GM12875 (cell line): ENCODE data around the gene C1orf53.

Experiments
- H3K4me3 ChIP-seq: one replicate; pipeline ENCODE4 v1.5.1; 2011; ENCODE audit warnings: low read depth, low read length, control low read depth
- TF ChIP-seq, protein P1 (sequence below): IDR thresholded peaks from 2 replicates; pipeline ENCODE4 v1.5.1; 2011; ENCODE audit warnings: low read depth, mild to moderate bottlenecking, control low read depth, inconsistent platforms, low read length, moderate library complexity, borderline replicate concordance; ENCODE audit not compliant: insufficient read depth

The C1orf53 gene

DNA sequence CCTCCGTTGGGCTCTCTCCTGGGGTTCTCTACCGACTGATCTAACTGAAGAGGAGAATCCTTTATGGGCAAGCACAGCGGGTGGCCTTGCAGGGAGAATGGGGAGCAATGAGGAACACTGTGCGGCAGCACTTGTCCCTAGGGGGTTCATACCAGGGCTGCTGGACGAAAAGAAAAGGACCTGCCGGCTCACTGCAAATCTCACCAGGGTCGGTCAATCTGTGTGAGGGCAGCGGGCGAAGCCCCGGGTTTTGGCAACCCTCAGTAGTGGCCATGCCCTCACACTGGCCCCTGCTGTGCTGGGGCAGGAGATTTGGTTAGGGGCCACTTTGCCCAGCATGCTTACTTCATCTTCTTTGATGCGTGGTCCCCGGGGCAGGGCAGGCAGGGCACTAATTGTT, 20.6 kb downstream of the C1orf53 start:
- TF ChIP-seq, protein P1, sequence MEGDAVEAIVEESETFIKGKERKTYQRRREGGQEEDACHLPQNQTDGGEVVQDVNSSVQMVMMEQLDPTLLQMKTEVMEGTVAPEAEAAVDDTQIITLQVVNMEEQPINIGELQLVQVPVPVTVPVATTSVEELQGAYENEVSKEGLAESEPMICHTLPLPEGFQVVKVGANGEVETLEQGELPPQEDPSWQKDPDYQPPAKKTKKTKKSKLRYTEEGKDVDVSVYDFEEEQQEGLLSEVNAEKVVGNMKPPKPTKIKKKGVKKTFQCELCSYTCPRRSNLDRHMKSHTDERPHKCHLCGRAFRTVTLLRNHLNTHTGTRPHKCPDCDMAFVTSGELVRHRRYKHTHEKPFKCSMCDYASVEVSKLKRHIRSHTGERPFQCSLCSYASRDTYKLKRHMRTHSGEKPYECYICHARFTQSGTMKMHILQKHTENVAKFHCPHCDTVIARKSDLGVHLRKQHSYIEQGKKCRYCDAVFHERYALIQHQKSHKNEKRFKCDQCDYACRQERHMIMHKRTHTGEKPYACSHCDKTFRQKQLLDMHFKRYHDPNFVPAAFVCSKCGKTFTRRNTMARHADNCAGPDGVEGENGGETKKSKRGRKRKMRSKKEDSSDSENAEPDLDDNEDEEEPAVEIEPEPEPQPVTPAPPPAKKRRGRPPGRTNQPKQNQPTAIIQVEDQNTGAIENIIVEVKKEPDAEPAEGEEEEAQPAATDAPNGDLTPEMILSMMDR, result no peak
- no peak overlapping the region for H3K4me3 ChIP-seq

DNA sequence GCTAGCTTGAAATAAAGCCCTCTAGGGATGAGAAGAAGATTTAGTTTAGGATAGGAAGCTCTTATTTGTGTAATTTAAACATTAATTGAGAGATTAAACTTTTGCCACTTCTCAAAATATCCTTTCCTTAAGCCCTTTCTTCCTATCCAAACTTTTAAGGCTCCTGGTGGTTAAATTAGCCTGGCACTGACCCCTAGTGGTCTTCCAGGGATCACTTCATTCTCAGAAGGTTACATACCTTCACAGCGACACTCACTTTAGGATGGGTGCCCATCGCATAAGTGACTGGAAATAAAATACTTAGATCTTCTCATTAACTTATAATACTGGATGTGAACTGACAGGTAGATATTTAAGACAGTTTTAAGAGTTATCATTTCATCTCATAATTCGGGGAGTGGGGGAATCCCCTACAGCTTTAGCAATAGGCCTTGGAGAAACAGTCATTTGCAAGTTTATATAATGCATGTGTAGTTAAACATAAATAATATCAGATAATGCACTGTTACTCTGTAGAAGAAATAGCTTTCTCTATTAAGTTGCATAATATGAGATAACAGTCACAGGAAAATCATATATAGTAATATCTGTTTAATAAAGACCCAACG, 22.2 kb downstream of the C1orf53 start:
- TF ChIP-seq, protein P1, result peak; percentile 58
- H3K4me3 ChIP-seq, result no peak overlapping the region

DNA sequence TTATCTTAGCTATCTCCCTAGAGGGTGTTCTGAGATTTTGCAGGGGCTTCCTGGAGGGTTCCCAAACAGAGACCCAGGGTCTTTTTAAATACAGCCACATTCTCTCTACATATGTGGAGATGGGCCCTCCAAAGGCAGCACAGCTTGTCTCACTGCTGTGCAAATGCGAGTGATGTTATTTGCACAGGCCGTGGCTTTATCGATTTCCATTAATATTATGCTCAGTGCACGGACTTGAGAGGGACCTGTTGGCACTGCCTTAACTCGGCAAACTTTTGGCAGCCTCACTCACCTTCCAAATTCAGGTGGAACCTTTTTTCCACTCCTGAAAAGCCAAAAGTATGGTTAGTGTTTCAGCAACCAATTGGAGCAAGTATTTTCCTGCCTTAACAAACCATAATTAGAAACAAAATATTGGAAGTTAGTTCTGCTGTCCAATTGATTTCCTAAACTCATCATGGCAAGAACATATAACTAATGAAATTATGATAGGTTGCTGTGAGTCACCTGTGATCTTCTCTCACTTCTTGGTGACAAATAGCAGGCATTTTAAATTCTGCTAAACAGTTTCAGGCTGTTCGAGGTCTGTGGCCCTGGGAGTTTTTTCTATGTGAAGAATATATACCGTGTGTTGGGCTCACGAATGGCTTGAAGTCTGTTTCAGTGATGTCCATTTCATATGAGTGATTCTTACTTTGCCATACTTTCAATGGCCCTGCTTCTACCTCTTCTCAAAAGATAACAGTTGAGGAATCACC, 25.7 kb downstream of the C1orf53 start:
- no peak overlapping the region for H3K4me3 ChIP-seq
- TF ChIP-seq, protein P1, result no peak

DNA sequence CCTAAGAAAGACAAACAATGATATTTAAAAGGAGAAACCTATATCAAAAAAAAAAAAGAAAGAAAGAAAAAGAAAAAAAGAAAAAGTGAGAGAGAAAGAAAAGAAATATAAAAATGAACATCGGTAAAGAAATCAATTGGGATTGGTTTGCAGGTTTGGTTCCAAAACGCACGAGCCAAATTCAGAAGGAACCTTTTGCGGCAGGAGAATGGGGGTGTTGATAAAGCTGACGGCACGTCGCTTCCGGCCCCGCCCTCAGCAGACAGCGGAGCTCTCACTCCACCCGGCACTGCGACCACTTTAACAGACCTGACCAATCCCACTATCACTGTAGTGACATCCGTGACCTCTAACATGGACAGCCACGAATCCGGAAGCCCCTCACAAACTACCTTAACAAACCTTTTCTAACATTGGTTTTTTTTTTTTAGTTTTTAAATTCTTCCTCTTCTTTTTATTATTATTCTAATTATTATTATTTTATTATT, 26.5 kb downstream of the C1orf53 start:
- TF ChIP-seq, protein P1, result no peak
- no peak overlapping the region for H3K4me3 ChIP-seq

DNA sequence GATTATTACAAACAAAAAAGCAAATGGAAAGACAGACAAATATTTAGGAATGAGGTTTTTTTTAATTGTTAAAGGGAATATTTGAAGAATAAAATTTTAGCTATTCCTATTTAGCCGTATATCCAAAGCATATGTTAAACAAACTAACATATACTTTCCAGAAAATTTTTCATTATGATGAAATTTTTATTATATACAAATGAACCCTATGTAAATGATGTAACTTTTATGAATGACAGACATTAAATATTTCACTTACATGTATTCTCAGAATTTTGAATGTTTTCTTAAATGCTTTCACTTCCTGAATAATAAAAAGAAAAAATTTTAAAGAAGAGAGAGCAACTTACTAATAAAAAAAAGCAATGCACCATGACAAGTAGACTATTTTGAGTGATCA, 30.6 kb downstream of the C1orf53 start:
- TF ChIP-seq, protein P1, result no peak
- H3K4me3 ChIP-seq, result no peak overlapping the region

DNA sequence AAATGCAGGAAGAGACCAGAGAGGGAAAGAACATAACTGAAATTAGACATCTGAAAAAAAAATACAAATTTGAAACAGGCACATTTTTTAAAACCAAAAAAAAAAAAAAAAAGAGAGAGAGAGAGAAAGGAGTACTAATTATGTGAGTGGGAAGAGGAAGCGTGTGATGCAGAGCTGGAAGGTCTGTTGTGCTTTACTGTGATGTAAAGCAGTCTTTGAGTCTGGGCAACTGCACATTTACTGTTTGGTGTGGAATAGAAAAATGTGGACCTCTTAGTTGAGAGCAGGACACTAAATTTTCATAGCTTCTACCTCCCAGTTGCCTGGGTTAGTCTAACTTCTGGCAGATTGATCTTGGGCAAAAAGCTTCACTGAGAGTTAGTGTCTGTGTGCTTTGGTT, 31.2 kb downstream of the C1orf53 start:
- H3K4me3 ChIP-seq, result no peak overlapping the region
- TF ChIP-seq, protein P1, result no peak

DNA sequence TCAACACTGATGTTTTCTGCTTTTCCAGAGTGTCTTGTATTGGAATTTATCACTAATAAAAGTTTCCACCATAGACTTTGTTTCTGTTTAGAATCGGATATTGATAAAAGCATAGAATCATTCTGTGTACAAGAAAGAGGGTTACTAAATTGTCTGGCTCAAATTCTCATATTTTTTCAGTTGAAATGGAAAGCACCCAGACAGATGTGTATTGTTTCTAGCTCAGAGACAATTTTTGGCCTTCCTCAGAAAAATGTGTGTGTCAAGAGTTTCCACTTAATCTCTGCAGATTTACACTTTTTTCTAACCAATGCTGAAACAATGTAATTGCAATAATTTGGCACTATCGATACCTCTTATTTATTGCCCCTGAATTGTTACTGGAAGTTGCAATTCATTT, 35.0 kb downstream of the C1orf53 start:
- no peak overlapping the region for H3K4me3 ChIP-seq
- TF ChIP-seq, protein P1, result no peak
